ENCODE results near the gene PDZRN4. TPM values are rescaled to one million over a fixed set of nuclear protein-coding genes. Genes with fewer than 3 reads are reported as not detected.

PDZRN4 gene
- total RNA-seq, 4 donors from 2014 or later = 4.2 to 12.9 (median 8.0) TPM

DNA sequence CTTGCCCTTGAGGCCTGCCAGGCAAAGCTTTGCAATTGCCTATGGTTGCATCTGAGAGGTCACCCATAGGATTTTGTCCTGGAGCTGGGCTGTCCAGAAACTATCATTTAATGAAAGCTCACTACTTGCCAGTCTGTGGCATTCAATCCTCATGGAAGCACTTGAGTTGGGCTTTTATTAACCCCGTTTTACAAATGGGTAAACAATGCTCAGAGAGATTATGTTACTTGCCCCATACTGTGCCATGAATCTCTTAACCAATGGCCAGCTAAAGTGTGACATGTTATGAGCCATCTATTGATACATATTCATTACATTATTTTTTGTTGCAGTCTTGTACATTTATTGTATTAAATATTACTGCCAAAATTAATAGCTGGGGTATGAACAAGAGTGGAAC lies 35.9 kb downstream of the PDZRN4 start:
- H3K4me1 ChIP-seq = peaks cover 0 to under 1% (median 0%) of the 10 kb centered on the region in 4 donors
- no peaks in the 10 kb centered on the region for H3K9me3 ChIP-seq
- 33% methylated on average over 1 of the region's 1 CpG; no CpG with 5 or more reads in 1 of the 2 donors for WGBS, 2 donors (ENCODE audit: low coverage in 1 of 2)
- H3K27me3 ChIP-seq = no peaks in the 10 kb centered on the region
- intact Hi-C loops (cut with DNase I; ENCODE audit: low total_unique reads) (no loop called here), in situ Hi-C loops (cut with MboI; ENCODE audit: low pct_ligation_motif_present in 1 of 4, low pct_unique_long_range_greater_than_20kb in 1 of 4, low sequenced_read_pairs in 3 of 4) (no loop called here)
- no peak for DNase-seq
- H3K27ac ChIP-seq = no peak overlapping the region
- no peak for TF ChIP-seq POLR2A (IDR thresholded peaks at IDR 0.05)
- H3K36me3 ChIP-seq = no peaks in the 10 kb centered on the region
- H3K4me3 ChIP-seq = no peak overlapping the region

DNA sequence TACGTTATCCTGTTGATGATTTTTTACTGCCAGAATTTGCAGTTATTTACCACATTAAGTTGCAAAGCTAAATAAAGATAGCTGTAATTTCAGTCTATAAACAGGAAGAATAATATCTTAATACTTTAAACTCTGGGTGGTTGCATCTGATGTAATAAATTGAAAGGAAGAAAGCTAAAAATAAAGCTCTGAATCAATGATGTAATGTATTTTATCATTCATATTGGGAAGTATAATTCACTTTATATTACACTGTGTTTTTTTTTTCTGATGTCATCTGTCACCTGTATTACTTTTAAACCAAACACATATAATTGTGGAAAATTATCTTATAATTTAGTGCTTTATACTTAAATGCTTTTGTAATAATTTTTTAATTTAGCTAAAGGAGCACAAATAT lies 37.1 kb downstream of the PDZRN4 start:
- H3K4me3 ChIP-seq = no peak overlapping the region
- no peaks in the 10 kb centered on the region for H3K9me3 ChIP-seq
- no peaks in the 10 kb centered on the region for H3K4me1 ChIP-seq
- no peaks in the 10 kb centered on the region for H3K27me3 ChIP-seq
- intact Hi-C loops (cut with DNase I; ENCODE audit: low total_unique reads) = no loop called here
- no peak overlapping the region for H3K27ac ChIP-seq
- TF ChIP-seq EP300 (IDR thresholded peaks at IDR 0.05; ENCODE audit: low read depth) (no peak), POLR2A (IDR thresholded peaks at IDR 0.05) (no peak)
- TF ChIP-seq, protein P1, sequence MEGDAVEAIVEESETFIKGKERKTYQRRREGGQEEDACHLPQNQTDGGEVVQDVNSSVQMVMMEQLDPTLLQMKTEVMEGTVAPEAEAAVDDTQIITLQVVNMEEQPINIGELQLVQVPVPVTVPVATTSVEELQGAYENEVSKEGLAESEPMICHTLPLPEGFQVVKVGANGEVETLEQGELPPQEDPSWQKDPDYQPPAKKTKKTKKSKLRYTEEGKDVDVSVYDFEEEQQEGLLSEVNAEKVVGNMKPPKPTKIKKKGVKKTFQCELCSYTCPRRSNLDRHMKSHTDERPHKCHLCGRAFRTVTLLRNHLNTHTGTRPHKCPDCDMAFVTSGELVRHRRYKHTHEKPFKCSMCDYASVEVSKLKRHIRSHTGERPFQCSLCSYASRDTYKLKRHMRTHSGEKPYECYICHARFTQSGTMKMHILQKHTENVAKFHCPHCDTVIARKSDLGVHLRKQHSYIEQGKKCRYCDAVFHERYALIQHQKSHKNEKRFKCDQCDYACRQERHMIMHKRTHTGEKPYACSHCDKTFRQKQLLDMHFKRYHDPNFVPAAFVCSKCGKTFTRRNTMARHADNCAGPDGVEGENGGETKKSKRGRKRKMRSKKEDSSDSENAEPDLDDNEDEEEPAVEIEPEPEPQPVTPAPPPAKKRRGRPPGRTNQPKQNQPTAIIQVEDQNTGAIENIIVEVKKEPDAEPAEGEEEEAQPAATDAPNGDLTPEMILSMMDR (IDR thresholded peaks at IDR 0.05) = no peak
- in situ Hi-C loops (cut with MboI; ENCODE audit: low pct_ligation_motif_present in 1 of 4, low pct_unique_long_range_greater_than_20kb in 1 of 4, low sequenced_read_pairs in 3 of 4) = no loop called here
- 45 to 65% methylated on average over 1 of the region's 1 CpG for WGBS, 2 donors (ENCODE audit: low coverage in 1 of 2)
- H3K36me3 ChIP-seq = no peaks in the 10 kb centered on the region
- no peak for DNase-seq

GRCh38 chr12:41228066-41228820 lies 40.1 kb downstream of the PDZRN4 start:
- TF ChIP-seq EP300 (IDR thresholded peaks at IDR 0.05; ENCODE audit: low read depth) (no peak), POLR2AphosphoS5 (IDR thresholded peaks at IDR 0.05) (no peak), POLR2A (IDR thresholded peaks at IDR 0.05) (no peak)
- TF ChIP-seq, protein P1 (IDR thresholded peaks at IDR 0.05) = no peak
- Histone ChIP-seq H3K9me3 (no peaks in the 10 kb centered on the region), H3K4me1 (no peaks in the 10 kb centered on the region), H3K27me3 (no peaks in the 10 kb centered on the region), H3K4me3 (no peak overlapping the region), H3K27ac (no peak overlapping the region), H3K36me3 (no peaks in the 10 kb centered on the region)
- in situ Hi-C loops (cut with MboI; ENCODE audit: low pct_ligation_motif_present in 1 of 4, low pct_unique_long_range_greater_than_20kb in 1 of 4, low sequenced_read_pairs in 3 of 4) (no loop called here), intact Hi-C loops (cut with DNase I; ENCODE audit: low total_unique reads) (no loop called here)
- 59 to 90% methylated on average over 1 to 3 of the region's 3 CpGs for WGBS, 2 donors (ENCODE audit: low coverage in 1 of 2)
- DNase-seq = no peak

DNA sequence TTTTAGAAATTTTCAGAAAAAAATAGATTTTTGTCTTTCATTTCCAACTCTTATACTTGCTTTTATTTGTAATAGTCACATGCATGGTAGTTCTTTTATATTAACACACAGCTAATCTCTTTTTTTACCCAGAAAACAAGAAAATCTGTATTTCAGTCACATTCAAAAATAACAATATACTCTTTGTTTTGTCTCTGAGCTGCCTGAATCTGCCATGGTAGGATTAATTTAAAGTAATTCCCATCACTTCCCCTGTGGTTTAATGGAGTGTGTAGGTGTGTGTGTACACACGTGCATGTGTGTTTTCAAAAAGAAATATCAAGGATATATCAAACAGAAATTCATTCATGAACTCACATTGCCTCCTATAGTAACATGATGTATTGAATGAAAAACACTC lies 42.6 kb downstream of the PDZRN4 start:
- intact Hi-C loops (cut with DNase I; ENCODE audit: low total_unique reads) = no loop called here
- no peaks in the 10 kb centered on the region for H3K4me1 ChIP-seq
- 67 to 70% methylated on average over 1 of the region's 1 CpG for WGBS, 2 donors (ENCODE audit: low coverage in 1 of 2)

More for the DNA sequence above, 42.6 kb downstream of the PDZRN4 start:
- TF ChIP-seq POLR2AphosphoS5 (IDR thresholded peaks at IDR 0.05) = no peak
- TF ChIP-seq POLR2A (IDR thresholded peaks at IDR 0.05) = no peak
- no peak for TF ChIP-seq EP300 (IDR thresholded peaks at IDR 0.05; ENCODE audit: low read depth)
- TF ChIP-seq, protein P1 (IDR thresholded peaks at IDR 0.05) = no peak
- Histone ChIP-seq H3K27me3 (no peaks in the 10 kb centered on the region), H3K27ac (no peak overlapping the region), H3K9me3 (no peaks in the 10 kb centered on the region), H3K4me3 (no peak overlapping the region), H3K36me3 (no peaks in the 10 kb centered on the region)
- no peak for DNase-seq
- in situ Hi-C loops (cut with MboI; ENCODE audit: low pct_ligation_motif_present in 1 of 4, low pct_unique_long_range_greater_than_20kb in 1 of 4, low sequenced_read_pairs in 3 of 4) = no loop called here
